SU-DHL-6 (cell line): ENCODE measurements around the gene STAC.

ENCODE experiments used
- CTCF ChIP-seq: fragments of 200-600 bp; sonication (generic); IDR thresholded peaks from one replicate; pipeline ENCODE4 v1.5.1; 2017; ENCODE audit warnings: antibody characterized with exemption, mild to moderate bottlenecking, low read length, moderate library complexity; ENCODE audit not compliant: insufficient read depth, poor library complexity, severe bottlenecking
- EZH2phosphoT487 ChIP-seq: fragments of 200-600 bp; sonication (generic), shearing (Covaris generic); conservative IDR thresholded peaks from 2 replicates; pipeline ENCODE4 v1.6.1; 2018; ENCODE audit warnings: mild to moderate bottlenecking, antibody characterized with exemption, low read length, moderate library complexity, mixed read lengths

- TF ChIP-seq CTCF (no peak), EZH2phosphoT487 (no peak)
Observed at GRCh38 chr3:36393563-36393962, 13.3 kb downstream of the STAC start.
